UCSD-AML1 (cell line): ENCODE data around the gene ASTN1.

Experiments used
- DNase-seq: peaks from one replicate; lab custom pipeline; 2025; ENCODE audit not compliant: unreplicated experiment; lab: John Stamatoyannopoulos, UW

The ASTN1 gene

DNA sequence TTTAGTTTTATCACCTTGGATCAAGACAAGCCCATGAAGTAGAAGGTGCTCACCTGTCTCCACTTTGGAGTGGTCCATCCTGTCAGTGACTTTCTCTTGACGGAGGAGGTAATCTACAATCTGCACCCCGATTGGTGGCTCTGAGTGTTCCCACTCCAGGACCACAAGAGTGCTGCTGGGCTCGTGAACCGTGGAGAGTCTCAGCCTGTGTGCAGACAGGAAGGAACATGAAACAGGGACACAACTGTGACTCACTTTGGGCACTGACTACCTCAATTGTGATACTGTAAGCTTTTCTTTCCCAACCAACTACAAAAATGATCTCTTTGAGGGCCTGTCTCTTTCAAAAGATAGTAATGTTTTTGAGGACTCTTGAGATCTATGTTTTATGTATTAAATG is 280.2 kb downstream of the ASTN1 start:
- no peak for DNase-seq

DNA sequence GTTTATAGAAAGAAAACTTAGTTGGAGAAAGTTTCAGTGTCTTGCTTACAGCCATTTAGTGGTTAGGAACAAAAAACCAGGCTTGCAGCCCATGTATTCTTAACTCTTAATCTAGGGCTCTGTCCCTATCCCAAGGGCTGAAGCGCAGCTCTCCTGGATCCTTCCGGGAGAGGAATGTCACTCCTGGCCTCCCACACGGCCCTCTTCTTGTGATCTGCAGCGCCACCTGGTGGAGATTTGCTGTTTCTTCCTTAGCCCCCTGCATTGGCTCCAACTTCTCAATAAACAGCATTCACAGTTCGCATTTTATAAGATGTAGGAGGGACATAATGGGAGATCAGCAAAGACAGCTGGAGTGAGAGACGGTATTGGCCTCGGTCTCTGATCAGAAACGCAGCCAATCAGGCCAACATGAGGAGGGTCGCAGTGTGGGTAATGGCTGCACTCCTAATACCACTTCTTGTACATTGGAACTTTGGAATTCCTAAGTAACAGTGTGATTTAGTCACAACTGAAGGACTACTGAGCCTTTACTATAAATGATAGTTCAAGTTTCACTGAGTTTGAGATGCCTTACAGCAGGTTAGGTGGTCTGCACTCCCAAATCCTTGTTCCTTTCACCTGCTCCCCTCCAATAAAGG is 283.4 kb downstream of the ASTN1 start:
- DNase-seq: peak; percentile 39

DNA sequence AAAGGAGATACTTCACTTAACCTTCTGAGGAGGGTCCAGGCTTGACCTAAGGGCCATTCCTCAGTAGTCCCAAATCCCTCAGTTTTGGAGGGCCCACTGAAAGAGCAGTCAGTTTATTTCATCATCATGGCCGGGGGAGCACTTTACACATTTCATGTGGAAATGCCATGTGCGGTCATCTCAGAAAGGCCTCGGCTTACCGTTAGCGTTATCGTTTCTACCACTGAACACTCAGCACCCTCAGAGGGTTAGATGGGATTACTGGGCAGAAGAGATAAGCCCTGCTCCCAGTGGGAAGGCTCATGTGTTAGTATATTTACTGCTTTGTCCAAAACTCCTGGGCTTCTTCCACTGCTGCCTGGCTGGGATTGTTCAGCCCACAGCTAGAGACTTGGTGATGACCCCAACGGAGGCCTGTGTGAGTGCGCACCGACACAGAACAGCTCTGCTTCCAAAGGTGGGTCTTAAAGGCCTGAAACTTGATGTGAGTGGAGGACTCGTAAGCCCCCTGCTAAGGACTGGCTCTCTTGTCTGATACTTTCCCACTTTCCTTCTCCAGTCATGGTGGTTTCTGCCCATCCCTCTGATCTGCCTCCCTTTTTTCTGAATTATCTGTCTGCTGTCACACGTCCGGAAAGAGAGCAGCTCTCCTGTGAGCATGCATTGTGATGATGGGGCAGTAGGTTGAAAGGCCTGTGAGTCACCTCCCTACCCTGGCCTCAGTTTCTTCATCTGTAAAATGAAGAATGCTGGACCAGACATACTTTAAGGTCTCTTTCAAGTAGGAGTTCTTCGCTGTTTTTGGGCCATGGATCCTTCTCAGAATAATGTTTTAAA is 284.5 kb downstream of the ASTN1 start:
- no peak for DNase-seq

DNA sequence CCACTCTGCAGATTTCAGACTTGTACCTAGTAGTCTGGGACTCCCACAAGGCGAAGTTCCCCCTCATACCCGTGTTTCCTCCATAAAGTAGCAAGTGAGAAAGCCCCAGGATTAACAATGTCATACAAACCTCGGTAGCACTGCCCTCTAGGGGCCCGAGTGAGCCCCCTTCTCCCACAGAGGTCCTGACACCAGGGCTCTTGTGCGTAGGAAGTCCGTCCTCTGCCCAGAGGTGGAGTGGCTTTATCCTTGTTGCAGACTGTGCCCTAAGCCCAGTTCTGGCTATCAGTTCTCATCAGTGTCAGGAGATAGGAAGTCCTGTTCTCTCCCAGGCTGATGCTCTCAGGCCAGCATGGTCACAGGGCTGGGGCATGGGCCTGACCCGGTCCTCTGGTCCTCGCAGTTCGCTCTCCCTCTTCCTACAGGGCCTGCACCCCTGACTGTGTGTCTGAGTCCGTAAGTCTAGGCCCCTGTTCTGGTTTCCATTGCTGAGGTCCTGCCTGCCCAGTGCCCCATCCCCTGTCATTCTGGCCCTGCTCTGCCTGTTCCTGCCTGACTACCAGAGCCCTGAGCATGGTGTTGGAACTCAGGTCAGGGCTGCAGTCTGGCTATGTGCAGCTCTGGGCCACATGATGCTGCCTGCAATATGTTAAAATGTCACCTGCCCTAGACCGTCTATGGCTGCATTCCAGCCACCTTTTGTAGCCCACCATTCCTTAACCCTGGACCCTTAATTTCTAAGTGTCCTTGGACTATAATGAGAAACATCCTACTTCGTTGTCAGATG is 285.6 kb downstream of the ASTN1 start:
- DNase-seq: no peak

DNA sequence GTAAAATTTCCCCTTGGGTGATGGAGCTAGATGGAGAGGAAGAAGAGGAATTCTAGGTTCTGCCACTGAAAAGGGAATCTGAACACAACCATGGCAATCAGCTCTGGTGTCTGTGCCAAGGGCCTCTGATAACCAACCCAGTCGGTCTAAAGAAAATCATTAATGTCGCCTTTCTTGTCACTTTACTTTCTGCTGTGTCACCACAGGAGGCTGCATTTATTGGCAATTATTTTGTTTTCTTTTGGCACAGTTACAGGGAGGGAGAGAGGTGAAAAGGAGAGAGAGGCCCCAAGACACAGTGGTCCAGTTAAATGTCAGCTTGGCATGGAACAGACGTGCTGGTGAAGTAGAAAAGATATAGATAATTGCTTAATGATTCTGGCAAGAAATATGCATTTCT is 287.0 kb downstream of the ASTN1 start:
- DNase-seq: no peak

DNA sequence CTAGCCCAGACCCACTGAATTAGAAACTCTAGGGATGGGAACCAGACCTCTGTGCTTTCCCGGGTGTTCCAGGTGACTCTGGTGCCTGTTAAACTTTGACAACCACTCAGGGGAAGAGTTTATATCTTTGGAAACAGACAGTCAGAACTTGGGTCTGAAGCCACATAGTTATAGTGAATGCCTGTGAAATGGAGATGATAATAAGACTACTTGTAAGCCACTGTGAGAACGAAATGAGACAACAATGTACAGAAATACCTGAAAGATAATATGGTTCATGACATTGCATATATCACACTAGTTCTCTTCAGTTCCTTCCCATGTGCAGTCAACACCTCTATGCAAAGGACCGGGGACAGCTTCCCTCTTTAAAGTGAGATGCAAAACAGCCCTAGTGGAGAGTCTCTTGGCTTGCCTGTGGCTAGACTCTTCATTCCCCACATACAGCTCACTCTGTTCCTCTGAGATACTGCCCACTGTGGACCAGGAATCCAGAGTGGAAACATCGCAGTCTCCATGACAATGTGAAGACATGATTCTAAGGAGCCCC is 287.5 kb downstream of the ASTN1 start:
- no peak for DNase-seq

DNA sequence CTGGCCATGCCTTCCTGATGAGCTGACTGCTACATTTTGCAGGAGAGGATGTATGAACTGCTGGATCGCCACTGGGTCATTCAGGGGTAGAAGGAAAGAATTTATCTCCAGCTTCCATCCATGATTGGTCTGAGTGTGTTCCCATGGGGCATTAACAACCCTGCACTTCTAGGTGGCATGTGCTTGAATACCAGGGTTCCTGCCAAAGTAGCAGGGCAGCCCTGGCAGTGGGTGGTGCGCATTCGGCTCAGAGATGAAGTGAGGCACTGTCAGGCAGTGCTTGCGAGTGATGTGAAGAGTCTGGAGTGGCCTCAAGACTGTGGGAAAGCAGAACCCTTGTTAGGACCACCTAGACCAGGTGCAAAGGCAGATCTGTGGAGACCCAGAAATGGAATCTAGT is 294.9 kb downstream of the ASTN1 start:
- DNase-seq: no peak

DNA sequence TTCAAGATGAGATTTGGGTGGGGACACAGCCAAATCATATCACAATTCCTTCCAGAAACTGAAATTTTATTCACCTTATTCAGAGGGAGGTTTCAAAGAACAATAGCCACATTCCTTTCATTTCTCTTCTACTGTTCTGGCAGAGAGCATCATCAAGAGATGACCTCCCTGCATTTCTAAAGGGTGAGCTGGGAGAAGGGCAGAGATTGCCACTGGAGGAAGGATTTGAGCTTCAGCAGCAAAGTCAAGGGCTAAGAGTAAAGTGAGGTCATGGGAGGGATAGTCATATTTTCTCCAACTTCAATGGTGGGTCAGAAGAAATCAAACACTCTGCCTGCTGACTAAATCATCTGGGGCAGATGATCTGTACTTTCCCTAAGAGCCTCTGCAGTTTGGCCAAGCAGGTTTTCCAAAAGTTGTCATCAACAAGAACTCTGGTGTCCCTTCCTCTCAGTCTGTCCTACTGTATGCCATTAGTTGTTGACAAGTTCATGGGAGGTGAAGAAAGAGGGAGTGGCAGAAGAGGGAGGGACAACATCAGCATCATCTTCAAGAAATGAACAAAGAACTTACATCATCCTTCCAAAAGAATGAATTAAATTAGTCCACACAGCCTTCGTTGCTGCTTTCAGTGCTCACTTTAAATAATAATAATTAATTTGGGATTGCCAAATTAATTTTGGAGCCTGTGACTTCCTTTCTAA is 298.3 kb downstream of the ASTN1 start:
- no peak for DNase-seq

DNA sequence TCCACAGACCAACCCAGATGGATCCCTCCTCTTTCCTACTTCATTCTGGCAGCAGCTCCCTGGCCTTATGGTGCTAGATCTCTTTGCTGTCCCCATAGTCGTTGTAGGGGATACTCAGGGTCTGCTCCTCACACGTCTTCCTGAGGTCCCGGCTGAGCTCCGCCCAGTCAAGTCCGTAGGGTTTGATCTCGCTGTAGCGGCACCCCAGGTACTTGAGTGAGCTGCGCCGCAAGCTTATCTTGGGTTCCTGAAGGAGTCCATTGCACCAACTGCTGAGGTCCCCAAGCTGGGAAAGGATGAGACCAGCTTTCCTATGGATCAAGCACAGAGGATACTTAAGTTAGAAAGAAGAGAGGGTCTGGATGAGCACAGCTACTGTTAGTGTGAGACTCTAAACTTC is 300.3 kb downstream of the ASTN1 start:
- no peak for DNase-seq

DNA sequence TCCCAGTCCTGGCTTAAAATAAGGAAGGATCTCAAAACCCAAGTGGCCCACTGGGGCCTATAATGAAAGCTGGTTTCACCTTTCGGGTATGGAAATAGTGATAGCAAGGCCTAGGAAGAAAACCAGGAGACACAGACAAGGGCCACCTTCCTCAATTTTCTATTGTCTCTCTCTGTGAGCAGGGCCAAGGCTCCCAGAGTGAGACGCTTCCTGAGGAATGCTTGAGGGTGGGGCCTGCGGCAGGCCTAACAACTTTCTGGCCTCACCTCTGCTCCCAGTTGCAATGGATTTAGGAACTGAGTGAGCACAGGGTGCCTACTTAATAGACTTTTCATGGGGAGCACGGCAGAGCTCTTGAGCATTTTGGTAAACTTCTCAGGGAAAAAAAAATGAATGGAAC is 300.9 kb downstream of the ASTN1 start:
- no peak for DNase-seq

DNA sequence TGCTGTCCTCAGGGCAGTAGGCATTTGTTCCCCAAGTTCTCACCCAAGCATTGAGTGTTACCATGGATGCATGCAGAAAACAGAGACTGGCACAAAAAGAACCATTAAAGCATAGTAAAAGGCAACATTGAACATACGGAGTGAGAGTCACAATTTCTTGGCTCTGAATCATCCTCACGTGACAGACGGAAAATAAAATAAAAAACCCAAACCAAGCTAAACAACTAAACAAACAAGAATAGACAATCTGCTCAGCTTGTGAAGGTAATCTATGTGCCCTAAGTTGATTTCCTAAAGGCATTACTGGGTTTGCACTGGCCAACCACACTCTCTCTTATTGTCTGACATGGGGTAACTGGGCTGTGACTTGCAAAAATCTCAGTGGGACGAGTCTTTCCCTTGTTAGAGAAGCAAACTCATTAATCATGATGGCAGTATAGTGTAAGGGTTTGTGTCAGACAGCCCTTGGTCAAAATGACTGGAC is 306.0 kb downstream of the ASTN1 start:
- no peak for DNase-seq

DNA sequence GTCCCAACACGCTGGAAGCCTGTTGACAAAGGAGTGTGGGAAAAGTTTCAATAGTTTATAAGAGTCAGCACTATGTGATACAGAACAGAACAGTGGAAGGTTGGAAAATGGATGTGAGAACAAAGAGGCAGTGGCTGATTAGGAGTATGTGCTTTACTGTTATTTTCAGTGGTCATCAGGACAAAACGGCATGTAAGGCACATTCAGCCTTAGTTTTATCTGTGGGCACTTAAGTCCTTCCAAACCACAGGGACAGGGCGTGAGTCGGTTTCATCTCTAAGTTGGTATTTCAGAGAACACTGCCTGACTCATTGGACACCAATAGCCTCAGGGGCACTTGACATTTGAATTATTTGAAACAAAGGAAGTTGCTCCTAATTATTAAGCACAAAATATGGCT is 306.9 kb downstream of the ASTN1 start:
- no peak for DNase-seq

DNA sequence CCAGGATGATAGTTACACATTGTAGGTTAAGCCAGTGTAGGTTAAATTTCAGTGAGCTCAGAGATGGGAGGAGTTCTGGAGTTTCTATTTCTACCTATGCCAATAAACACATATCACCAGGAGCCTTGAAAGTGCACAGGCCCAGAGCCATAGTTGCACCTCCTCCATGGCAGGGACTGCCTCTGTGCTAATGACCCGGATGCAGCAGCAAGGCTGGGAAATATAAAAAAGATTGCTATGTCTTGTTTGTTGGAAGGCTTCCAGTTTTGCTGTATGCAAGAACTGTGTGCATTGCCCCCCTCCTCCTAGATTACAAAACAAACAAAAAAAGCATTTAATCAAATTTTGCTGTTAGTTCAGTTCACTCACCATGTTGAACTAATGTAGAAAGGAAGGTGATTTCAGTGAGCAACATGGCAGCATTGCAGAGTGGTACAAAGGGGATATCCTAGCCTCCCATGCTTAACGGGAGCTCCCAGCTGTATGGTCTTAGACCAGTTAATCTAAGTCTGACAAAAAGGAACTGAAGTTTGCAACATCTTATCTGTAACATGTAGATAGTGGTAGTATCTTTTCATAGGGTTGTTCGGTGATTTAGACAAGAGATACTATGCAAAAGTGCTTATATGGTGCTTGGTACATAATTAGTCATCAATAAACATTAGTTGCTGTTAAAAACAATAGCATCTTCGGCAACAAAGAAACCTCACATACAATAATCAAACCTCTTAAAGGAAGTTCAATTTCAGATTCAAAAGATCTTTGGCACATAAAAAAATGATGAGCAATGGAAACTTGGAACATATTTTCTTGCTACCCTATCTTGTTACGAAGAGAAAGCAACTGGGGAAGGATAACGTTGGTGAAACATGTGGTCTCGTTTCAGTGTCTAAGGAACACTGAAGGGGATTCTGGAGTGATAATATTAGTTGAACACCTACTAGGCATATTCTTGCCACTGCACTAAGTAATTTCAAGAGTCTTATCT is 309.5 kb downstream of the ASTN1 start:
- no peak for DNase-seq

DNA sequence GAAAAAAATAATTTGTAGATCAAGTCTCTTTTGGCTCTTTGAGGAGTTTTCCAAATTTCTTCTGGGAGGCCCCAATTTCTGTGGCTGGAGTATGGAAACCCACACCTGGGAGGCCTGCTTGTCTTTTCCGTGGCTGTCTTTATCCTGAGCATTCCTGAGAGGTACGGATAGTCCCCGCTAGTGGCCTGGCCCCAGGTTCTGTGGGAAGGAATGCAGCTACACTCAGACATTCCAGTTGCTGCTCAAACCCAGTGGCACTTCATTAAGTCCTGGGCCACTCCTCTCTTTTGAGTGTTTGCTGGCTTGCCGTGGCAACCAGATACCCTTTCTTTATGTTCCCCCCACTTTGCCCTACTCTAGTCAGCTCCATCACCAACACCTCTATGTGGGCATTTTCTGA is 310.4 kb downstream of the ASTN1 start:
- no peak for DNase-seq

DNA sequence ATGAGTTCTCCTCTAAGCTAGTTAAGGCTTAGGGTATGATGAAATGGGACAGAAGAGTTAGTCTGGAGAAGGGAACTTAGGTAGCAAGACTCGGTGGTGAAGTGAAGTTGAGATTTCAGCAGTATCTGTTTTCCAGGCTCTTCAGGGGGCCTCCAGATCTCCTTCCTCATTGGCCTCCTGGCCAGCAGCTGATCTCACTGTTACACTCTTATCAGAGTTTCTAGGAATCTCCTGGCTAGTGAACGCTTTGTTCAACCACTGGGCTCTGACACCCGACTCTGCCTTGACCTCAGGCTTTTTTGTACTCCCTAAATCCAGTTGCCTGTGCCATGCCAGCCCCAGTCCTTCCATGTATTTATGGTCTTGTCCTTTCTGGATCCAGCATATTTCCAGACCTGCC is 311.0 kb downstream of the ASTN1 start:
- no peak for DNase-seq

DNA sequence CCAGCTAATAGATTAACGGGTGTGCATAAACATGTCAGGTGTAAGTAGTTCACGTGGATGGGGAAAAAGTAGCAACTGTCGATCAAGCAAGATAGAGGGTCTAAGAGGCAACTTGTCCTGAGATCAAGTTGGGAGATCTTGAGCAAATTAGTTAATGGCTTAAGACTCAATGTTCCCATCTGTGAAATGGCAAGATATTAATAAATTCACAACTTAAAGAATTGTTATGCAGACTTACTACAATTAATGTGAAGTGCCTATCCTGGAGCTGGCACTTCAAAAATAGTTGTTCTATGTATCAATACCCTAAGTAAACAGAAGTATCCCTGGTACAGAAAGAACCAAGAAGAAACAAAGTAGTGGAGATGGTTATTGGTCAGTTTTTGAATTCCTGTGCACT is 312.4 kb downstream of the ASTN1 start:
- no peak for DNase-seq

DNA sequence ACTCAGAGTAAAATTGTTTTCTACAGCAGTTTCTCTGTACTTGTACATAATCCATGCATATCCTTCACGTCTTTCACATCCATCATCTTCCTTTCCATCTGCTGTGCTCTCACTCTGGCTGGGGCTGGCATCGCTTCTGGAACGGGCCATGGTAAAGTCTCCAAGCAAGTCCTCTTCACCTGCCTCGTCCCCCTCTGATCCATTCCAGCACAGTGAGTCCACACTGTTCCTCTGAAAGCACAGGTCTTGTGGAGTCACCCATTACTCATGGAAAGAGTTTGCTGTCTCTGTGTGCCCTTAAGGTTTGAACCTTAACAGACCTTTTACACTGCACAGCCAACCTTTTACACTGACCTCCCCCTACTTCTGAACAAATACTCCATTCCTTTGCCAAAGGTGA is 313.6 kb downstream of the ASTN1 start:
- DNase-seq: no peak

DNA sequence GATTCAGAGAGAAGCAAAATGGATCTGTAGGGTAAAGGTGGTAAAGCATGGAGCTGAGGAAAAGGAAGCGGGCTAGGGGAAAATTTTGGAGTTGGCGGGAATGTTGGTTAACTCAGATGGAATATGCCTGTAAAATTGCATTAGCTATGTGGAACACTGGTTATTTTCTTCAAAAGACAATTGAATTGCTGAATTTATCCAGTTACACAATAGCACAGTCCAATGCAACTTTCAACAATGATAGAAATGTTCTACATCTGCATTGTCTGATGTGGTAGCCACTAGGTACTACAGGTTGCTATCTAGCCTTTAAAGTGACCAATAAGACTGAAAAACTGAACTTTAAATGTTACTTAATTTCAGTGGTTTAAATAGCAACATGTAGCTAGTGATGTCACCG is 315.2 kb downstream of the ASTN1 start:
- no peak for DNase-seq

DNA sequence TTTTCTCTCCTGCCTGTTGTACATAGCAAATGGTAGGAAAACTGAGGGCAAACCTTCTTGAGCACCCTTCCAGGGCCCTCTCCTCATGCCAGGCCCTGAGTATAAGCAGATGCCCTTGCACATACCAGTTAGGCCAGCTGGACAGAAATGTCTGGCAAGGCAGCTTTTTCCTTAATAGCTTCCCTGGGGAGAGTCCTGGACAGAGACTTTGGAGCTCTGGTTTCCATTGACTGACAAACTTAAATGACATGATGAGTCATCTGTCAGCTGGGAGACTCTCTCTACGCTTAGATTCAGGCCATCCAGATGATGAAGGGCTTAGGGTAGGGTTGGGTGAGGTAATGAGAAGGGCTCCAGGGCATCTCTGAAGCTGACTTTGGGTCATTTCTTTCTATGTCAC is 317.5 kb downstream of the ASTN1 start:
- no peak for DNase-seq
